IPS-18c (cell line): ENCODE results near the gene PRR30.
"Not testable (repeated sequence)": the region's sequence is repeated elsewhere in the genome, so short reads cannot be mapped to it uniquely, and the experiment has no call there.

ENCODE experiments used
- H3K4me3 ChIP-seq: 2 replicates; pipeline ENCODE4 v1.7.0; 2013; ENCODE audit warnings: low read depth, mild to moderate bottlenecking, low read length, moderate library complexity; ENCODE audit not compliant: insufficient read depth
- H3K9me3 ChIP-seq: one replicate; pipeline ENCODE4 v1.6.1; 2013; ENCODE audit warnings: mild to moderate bottlenecking, low read length, moderate library complexity; ENCODE audit not compliant: control insufficient read depth, insufficient read depth

Gene PRR30

GRCh38 chr2:27135478-27135955, 3.7 kb downstream of the PRR30 start:
- Histone ChIP-seq H3K4me3 (no peak overlapping the region), H3K9me3 (no peaks in the 10 kb centered on the region)

GRCh38 chr2:27134781-27135477, 4.3 kb downstream of the PRR30 start:
- Histone ChIP-seq H3K4me3 (peak overlapping the region; percentile 31; the same call in 1 of the 2 replicates), H3K9me3 (no peaks in the 10 kb centered on the region)

- peak within 1 kb of the TSS; percentile 96 for H3K4me3 ChIP-seq
- no peaks in the 10 kb centered on the region for H3K9me3 ChIP-seq
Measured at GRCh38 chr2:27133905-27134780, 5.1 kb downstream of the PRR30 start, which contains the start of gene PREB. Gene PREB (minus strand): TSS chr2:27134636. CDS start chr2:27134421, 215 bp downstream.

GRCh38 chr2:27133195-27133875, 5.9 kb downstream of the PRR30 start:
- Histone ChIP-seq H3K4me3 (peak overlapping the region; percentile 96), H3K9me3 (no peaks in the 10 kb centered on the region)

DNA sequence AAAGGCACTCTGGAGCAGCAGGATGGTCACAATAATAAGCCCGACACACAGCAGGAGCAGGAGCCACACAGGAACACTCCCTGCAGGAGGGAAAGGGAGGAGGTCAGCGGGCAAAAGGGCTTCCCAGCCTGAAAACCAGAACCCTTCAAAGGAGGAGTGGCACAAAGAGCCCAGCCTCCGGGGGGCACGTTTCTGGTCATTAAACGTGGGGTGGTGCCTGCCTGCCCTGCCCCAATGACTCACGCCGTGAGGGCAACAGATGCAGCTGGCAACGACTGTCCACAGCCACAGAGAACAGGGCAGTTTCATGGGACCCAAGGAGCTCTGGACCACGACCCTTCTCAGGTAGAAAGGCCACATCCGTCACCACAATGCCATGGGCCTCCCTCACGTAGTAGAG, 7.8 kb downstream of the PRR30 start:
- Histone ChIP-seq H3K4me3 (no peak overlapping the region), H3K9me3 (no peaks in the 10 kb centered on the region)

- no peak overlapping the region for H3K4me3 ChIP-seq
- no peaks in the 10 kb centered on the region for H3K9me3 ChIP-seq
Measured at GRCh38 chr2:27130396-27130795, 8.8 kb downstream of the PRR30 start.

DNA sequence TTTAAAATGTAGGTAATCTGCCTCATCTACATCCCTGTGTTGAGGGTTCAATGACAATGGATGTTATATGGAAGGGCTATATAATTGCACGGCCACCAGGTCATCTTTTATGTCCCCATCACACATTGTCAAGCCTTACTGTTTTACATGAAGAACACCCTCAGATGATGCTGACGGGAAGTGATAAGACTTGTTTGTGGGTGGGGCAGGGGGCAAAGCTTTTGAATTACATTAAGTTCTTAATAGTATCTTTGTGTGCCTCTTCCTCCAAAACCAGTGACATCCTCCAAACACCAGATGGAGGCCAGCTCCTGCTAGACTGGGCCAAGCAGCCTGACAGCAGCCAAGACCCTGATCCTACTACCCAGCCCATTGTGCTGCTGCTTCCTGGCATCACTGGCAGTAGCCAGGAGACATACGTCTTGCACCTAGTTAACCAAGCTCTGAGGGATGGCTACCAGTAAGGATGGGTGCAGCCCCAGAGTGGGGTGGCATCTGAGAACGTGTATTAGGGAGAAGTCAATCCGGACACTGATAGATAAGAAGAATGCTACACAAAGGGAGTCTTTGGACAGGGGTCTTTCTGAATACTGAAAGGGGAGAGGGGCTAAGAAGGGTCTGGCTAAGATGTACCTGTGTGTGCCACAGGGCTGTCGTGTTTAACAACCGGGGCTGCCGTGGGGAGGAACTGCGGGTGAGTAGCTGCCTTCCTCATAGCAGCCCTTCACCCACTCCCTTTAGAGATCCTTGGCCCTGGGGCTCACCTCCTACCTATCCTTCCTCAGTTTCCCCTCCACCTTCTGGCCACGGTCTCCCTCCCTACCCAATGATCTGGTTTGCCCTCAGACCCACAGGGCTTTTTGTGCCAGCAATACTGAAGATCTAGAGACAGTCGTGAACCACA, 10.3 kb downstream of the PRR30 start:
- H3K4me3 ChIP-seq, result no peak overlapping the region
- no peaks in the 10 kb centered on the region for H3K9me3 ChIP-seq

DNA sequence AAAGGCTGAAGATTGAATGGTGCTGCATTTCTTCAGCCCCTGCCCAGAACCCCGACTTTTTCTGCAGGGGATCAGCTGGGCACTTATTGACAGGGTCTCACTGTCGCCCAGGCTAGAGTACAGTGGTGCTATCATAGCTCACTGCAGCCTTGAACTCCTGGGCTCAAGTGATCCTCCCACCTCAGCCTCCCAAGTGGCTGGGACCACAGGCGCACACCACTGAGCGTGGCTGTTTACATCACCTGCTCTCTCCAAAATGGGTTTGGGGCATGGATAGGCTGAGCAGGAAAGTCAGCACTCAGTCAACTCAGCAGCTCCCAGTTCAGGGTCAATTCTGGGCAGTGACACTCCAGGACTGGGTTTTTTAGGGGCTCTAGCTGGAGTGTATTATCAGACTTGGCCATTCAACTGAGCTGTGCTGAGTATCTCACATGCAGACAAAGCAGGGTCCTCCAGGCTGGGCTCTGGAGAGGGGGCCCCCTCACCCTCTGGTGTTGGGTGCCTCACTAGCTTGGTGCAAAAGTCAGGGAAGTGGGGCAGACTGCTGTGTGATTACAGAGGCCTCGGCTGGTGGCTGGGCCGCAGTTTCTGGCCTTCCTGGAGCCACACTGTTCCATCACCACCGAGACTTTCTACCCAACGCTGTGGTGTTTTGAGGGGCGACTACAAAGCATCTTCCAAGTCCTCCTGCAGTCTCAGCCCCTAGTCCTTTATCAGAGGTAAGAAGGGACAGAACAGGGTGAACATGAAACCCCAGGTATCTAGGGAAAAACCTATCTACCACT, 11.1 kb downstream of the PRR30 start:
- Histone ChIP-seq H3K4me3 (no peak overlapping the region), H3K9me3 (no peaks in the 10 kb centered on the region)

DNA sequence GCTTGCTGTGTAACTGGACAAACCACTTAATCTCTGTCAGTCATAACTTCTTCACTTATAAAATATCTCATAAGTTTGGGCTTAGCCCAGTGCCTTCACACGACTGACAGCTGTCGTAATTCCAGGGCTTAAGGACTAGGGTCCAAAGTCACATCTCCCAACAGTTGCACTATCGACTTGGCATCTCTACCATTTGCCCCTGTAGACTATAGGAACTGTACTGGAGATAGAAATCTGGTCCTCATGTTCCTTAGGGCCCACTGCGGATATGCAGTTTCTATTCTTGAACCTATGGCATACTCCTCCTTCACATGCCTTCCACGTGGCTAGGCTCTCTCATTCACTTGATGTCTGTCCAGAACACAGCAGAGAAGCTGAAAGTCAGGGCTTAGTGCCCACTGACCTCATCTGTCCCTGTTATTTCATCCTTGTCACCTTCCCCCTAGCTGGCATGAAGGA, 12.9 kb downstream of the PRR30 start:
- Histone ChIP-seq H3K9me3 (no peaks in the 10 kb centered on the region), H3K4me3 (no peak overlapping the region)

- no peak overlapping the region for H3K4me3 ChIP-seq
Measured at GRCh38 chr2:27125104-27125503, 14.1 kb downstream of the PRR30 start.

DNA sequence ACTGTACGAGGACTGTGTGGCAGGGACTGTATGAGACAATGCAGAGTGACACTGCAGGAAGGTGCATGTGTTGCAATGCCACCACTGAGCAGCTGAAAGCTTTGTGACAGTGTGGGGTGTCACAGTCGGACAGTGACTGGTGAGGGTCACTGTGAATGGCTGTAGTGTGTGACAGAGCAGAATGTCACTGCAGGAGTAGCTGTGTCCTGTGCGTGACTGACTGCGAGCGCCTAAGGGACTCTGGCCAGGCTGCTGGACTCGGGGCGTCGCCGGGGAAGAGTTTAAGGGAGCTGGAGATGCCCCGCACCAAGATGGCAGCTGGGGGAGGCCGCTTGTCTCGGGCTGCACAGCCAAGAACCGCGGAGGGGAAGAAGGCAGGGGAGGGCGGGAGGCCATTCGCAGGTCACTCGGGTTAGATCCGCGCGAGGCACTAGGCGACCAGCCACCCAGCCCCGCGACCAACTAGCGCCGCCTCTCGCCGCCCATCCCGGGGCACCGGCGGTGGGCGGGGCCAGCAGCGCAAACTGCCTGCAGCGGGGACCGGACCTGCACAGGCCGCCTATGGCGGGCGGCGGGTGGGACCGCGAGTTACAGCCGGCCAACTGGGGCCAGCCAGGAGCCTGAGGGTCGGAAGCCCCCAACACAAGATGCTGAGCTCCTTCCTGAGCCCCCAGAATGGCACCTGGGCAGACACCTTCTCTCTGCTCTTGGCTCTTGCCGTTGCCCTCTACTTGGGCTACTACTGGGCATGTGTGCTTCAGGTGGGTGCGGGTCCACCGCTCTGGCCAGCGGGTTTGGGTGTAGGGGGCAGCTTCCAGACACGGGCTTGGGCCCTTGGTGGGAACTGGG, 15.7 kb downstream of the PRR30 start, which contains the start of gene ABHD1:
Gene ABHD1, plus strand, starts transcription at position 514 of the 849 bp plus-strand sequence. Its CDS starts 134 bp downstream, at position 648.
- Histone ChIP-seq H3K4me3 (peak within 1 kb of the TSS; percentile 77), H3K9me3 (no peaks in the 10 kb centered on the region)

More at GRCh38 chr2:27125104-27125503, 14.1 kb downstream of the PRR30 start:
- no peaks in the 10 kb centered on the region for H3K9me3 ChIP-seq

DNA sequence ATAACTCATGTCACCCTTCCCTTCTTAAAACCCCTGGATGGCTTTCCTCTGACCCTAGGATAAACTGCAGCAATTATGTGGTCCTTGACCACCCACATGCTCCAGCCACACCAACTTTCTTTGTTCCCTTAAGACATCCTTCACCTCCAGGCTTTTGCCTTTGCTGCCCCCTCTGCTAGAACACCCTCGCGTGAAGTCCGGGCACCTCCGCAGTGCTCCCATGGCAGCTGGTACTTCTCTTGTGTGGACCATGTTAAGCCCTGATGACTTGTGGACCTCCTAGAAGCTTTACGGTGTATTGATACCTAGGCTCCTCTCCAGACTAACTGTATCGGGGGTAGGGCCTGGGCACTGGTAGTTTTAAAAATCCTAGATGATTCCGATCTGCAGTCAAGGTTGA, 16.4 kb downstream of the PRR30 start:
- no peaks in the 10 kb centered on the region for H3K9me3 ChIP-seq
- no peak overlapping the region; the same call in 1 of the 2 replicates for H3K4me3 ChIP-seq

DNA sequence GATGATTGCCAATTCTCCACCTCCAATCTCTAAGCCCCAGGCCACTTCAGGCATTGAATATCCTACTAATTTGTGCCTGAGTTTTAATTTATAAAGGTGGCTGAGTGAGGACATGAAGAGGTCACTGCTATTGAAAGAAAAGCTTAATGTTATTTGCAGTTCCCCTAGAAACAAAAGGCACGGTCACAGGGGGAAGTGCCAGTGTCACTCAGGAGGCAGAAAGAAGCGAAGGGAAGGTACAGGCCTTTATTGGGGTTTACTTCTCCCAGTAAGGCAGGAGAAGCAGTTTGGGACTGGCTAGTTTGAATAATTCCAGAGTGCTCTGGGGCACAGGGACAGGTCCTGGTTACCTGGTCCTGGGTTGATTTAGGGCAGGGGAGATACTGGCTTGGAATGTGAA, 17.3 kb downstream of the PRR30 start:
- H3K4me3 ChIP-seq, result no peak overlapping the region
- H3K9me3 ChIP-seq, result no peaks in the 10 kb centered on the region

DNA sequence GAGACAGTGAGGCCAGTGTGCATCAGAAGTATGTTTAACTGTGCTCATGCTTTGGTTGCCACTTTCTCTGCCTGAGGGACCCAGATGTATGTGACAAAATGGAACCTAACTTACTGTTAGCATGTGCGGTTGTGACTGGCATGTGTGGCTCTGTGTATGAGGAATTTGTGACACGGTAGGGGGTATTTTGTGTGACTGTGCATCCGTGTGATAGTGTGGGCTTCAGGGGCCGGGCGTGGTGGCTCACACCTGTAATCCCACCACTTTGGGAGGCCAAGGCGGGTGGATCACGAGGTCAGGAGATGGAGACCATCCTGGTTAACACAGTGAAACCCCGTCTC, 19.9 kb downstream of the PRR30 start:
- H3K4me3 ChIP-seq, result peak overlapping the region; percentile 34
- H3K9me3 ChIP-seq, result not testable (repeated sequence)
